GM20000 (cell line): ENCODE data around the gene KIF6.

Experiments
- DNase-seq: peaks from one replicate; pipeline ENCODE4 v3.0.0; 2012; ENCODE audit warnings: low spot score
- TF ChIP-seq, protein P1 (sequence below): IDR thresholded peaks from 2 replicates; pipeline ENCODE4 v1.5.1; 2012; ENCODE audit warnings: mild to moderate bottlenecking, control low read depth; ENCODE audit errors: extremely low read depth, missing control alignments

The KIF6 gene

DNA sequence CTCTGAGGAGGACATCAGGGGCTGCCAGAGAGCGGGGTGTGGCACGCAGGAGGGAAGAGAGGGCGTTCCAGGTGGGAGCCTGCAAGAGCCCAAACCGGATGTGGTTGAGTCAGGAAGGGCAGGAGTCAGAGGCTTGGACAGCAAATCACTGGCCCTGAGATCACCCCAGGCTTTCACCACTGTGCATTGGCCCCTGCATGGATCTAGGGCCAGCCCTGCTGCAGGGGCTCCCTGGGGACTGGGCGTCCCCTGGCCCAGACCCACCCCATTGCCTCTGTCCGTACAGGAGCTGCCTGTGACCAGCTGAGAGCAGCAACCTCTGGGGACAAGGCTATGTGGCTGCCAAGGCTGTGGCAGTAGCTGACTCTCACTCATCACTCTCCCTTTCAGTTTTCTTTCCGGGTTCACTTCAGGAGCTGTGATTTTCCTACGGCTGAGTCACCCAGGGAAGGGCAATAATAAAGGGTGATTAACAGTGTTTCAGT lies 444.9 kb downstream of the KIF6 start:
- TF ChIP-seq, protein P1, sequence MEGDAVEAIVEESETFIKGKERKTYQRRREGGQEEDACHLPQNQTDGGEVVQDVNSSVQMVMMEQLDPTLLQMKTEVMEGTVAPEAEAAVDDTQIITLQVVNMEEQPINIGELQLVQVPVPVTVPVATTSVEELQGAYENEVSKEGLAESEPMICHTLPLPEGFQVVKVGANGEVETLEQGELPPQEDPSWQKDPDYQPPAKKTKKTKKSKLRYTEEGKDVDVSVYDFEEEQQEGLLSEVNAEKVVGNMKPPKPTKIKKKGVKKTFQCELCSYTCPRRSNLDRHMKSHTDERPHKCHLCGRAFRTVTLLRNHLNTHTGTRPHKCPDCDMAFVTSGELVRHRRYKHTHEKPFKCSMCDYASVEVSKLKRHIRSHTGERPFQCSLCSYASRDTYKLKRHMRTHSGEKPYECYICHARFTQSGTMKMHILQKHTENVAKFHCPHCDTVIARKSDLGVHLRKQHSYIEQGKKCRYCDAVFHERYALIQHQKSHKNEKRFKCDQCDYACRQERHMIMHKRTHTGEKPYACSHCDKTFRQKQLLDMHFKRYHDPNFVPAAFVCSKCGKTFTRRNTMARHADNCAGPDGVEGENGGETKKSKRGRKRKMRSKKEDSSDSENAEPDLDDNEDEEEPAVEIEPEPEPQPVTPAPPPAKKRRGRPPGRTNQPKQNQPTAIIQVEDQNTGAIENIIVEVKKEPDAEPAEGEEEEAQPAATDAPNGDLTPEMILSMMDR, result no peak
- no peak for DNase-seq
